HEK293T (cell line): ENCODE data around the gene PHF23.

Experiments used
- ELF4 ChIP-seq: fragments of 450-650 bp; IDR thresholded peaks from 2 replicates; pipeline ENCODE4 v1.6.1; 2017; ENCODE audit warnings: antibody characterized with exemption
- FOXA1 ChIP-seq: fragments of 450-650 bp; IDR thresholded peaks from 2 replicates; pipeline ENCODE4 v1.6.1; 2016; ENCODE audit warnings: mild to moderate bottlenecking
- FOXK2 ChIP-seq: fragments of 450-650 bp; IDR thresholded peaks from 2 replicates; pipeline ENCODE4 v1.6.1; 2016; ENCODE audit warnings: mild to moderate bottlenecking
- FOXM1 ChIP-seq: fragments of 450-650 bp; IDR thresholded peaks from 2 replicates; pipeline ENCODE4 v1.6.1; 2017; ENCODE audit warnings: mild to moderate bottlenecking, borderline replicate concordance
- L3MBTL2 ChIP-seq: fragments of 450-650 bp; conservative IDR thresholded peaks from 2 replicates; pipeline ENCODE4 v1.6.1; 2016; ENCODE audit warnings: mild to moderate bottlenecking
- NFRKB ChIP-seq: fragments of 450-650 bp; IDR thresholded peaks from 2 replicates; pipeline ENCODE4 v1.6.1; 2016; ENCODE audit warnings: mild to moderate bottlenecking, moderate library complexity
- SP1 ChIP-seq: fragments of 450-650 bp; IDR thresholded peaks from 2 replicates; pipeline ENCODE4 v1.6.1; 2017
- SUZ12 ChIP-seq: fragments of 450-650 bp; IDR thresholded peaks from 2 replicates; pipeline ENCODE4 v1.6.1; 2016; ENCODE audit warnings: mild to moderate bottlenecking
- TARDBP ChIP-seq: fragments of 450-650 bp; IDR thresholded peaks from 2 replicates; pipeline ENCODE4 v1.6.1; 2016

DNA sequence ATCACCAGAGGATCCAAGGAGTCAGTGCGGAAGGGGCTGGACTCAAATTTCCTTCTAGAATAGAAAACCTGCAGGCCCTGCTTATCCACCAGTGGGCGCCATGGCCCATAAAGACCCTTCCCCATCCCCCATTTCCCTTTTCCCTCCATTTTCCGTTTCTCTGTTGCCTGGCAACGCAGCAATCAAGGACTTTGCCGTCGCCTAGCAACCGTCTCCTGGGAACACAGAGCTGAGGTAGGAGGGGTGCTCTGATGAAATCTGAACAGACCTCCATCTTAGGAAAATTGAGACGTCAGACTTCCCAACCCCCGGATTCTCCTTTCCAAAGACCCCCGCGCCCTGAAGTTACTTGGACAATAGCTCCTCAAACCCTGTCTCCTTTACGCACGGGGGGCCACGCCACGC, 25.4 kb downstream of the PHF23 start:
- no peak for TF ChIP-seq FOXA1
- TF ChIP-seq ELF4, result no peak
- no peak for TF ChIP-seq FOXM1
- TF ChIP-seq FOXK2, result no peak
- TF ChIP-seq SP1, result no peak
- no peak for TF ChIP-seq TARDBP
- TF ChIP-seq L3MBTL2, result no peak
- TF ChIP-seq NFRKB, result no peak
- no peak for TF ChIP-seq SUZ12
